SK-N-MC (cell line): ENCODE data around the gene KANSL3.
"Not testable (repeated sequence)": the region's sequence is repeated elsewhere in the genome, so short reads cannot be mapped to it uniquely, and the experiment has no call there.

Experiments
- EZH2 ChIP-seq: fragments of 200-600 bp; sonication (generic); IDR thresholded peaks from one replicate; pipeline ENCODE4 v1.6.1; 2017; ENCODE audit warnings: antibody characterized with exemption
- FOXP2 ChIP-seq: optimal IDR thresholded peaks from 2 replicates; pipeline ENCODE3; 2011; ENCODE audit warnings: mild to moderate bottlenecking, moderate library complexity; ENCODE audit not compliant: insufficient read depth; ENCODE audit errors: extremely low read length, control extremely low read depth
- POLR2AphosphoS5 ChIP-seq: IDR thresholded peaks from 2 replicates; pipeline ENCODE4 v1.6.1; 2012; ENCODE audit warnings: mild to moderate bottlenecking, low read depth, low read length, borderline replicate concordance

GRCh38 chr2:96557421-96557820, 80.7 kb downstream of the KANSL3 start:
- TF ChIP-seq EZH2, POLR2AphosphoS5, FOXP2: not testable (repeated sequence)
